Measurements from ENCODE around the gene ERRFI1. TPM values are rescaled to one million over a fixed set of nuclear protein-coding genes. Genes with fewer than 3 reads are reported as not detected.
"Not testable (repeated sequence)": the region's sequence is repeated elsewhere in the genome, so short reads cannot be mapped to it uniquely, and the experiment has no call there.

The ERRFI1 gene, protein sequence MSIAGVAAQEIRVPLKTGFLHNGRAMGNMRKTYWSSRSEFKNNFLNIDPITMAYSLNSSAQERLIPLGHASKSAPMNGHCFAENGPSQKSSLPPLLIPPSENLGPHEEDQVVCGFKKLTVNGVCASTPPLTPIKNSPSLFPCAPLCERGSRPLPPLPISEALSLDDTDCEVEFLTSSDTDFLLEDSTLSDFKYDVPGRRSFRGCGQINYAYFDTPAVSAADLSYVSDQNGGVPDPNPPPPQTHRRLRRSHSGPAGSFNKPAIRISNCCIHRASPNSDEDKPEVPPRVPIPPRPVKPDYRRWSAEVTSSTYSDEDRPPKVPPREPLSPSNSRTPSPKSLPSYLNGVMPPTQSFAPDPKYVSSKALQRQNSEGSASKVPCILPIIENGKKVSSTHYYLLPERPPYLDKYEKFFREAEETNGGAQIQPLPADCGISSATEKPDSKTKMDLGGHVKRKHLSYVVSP
- total RNA-seq = 1 to 10 TPM; 1.2 to 1.4 TPM

GRCh38 chr1:8026153-8026975 is at the start of gene ERRFI1:
Gene ERRFI1, minus strand, starts transcription at chr1:8026309. Its CDS starts 10,690 bp downstream, at chr1:8015619.
- H3K36me3 Mint-ChIP-seq = no peaks in the 10 kb centered on the region
- no peaks in the 10 kb centered on the region for H3K9me3 Mint-ChIP-seq
- H3K27me3 Mint-ChIP-seq = peaks cover 36% of the 10 kb centered on the region
- peak within 1 kb of the TSS; percentile 70 for H3K4me3 Mint-ChIP-seq
- DNase-seq = peak; percentile 92
- H3K4me1 Mint-ChIP-seq = peaks cover 11% of the 10 kb centered on the region
- no peak within 1 kb of the TSS for H3K27ac Mint-ChIP-seq

DNA sequence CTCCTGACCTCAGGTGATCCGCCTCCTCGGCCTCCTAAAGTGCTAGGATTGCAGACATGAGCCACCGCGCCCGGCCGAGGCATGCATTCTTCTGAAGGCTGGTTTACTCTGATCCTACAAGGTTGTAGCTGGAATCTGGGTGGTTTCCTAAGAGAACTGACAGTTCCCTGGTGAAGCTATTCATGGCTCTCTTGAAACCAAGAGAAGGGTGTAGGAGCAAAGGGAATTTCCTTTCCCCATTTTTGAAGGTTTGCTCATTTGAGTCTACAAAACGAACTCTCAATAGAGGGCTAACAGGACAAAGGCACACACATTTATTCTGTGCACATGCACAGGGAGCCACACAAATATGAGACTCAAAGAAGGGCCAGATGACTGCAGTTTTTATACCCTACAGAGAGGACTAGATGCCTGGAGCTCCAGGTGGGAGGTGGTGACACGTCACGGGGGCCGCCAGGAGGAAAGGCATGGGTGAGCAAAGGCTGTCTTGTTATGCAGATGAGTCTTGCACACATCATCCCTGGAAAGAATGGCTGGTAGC is 49.5 kb upstream of the ERRFI1 start:
- H3K9me3 Mint-ChIP-seq = no peaks in the 10 kb centered on the region
- no peak overlapping the region for H3K27ac Mint-ChIP-seq
- H3K4me3 Mint-ChIP-seq = no peak overlapping the region
- H3K27me3 Mint-ChIP-seq = peaks cover 3% of the 10 kb centered on the region
- no peaks in the 10 kb centered on the region for H3K4me1 Mint-ChIP-seq
- no peaks in the 10 kb centered on the region for H3K36me3 Mint-ChIP-seq
- DNase-seq = no peak

DNA sequence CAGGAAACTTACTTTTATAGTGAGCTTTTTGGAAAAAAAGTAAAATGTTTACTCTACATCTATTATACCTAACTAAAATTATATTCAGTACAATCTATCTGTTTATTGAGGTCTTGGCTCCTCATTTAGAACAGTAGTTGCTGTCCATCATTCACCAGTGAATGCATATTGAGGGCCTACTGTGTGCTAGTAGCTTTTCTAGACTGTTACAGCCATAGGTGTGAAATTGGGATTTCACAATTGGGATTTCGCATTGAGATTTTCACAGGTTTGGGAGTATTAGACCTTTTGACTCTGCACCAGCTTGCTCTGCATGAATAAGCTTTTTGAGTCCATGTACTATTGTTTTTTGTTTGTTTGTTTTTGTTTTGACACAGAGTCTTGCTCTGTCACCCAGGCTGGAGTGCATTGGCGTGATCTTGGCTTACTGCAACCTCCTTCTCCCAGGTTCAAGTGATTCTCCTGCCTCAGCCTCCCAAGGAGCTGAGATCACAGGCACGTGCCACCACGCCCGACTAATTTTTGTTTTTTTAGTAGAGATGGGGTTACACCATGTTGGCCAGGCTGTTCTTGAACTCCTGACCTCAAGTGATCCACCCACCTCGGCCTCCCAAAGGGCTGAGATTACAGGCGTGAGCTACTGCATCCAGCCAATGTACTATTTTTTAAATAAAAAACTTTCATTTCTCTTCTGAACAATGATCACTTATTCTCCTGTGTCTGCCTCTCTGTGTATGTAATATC is 47.2 kb upstream of the ERRFI1 start:
- no peak overlapping the region for H3K4me3 Mint-ChIP-seq
- H3K27me3 Mint-ChIP-seq = peaks cover 3% of the 10 kb centered on the region
- no peak overlapping the region for H3K27ac Mint-ChIP-seq
- H3K36me3 Mint-ChIP-seq = no peaks in the 10 kb centered on the region
- DNase-seq = no peak
- H3K4me1 Mint-ChIP-seq = no peaks in the 10 kb centered on the region
- no peaks in the 10 kb centered on the region for H3K9me3 Mint-ChIP-seq

DNA sequence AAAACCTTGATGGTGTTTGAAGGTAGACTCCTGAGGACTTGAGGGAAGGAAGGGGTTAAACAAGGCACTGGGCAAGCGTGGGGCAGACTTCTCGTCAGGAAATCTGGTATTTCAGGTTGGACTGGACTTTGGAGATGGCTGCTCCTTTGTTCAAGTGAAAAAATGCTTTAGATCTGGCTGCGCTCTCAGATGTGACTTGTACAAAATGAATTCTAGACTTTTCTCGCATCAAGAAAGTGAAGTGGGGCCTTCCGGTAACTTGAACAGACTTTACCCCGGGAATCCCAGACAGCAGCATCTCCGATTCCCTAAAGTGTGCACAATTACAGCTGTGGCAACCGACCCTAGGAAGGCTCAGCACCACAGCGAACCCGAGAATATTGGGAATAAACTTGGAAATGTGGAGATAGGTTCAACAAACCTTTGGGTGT is 44.3 kb upstream of the ERRFI1 start:
- Mint-ChIP-seq H3K36me3 (no peaks in the 10 kb centered on the region), H3K27me3 (peaks cover under 1% of the 10 kb centered on the region), H3K4me1 (no peaks in the 10 kb centered on the region), H3K9me3 (no peaks in the 10 kb centered on the region), H3K27ac (no peak overlapping the region), H3K4me3 (no peak overlapping the region)
- DNase-seq = no peak

- not testable (repeated sequence) for H3K9me3 Mint-ChIP-seq, DNase-seq, H3K27ac Mint-ChIP-seq, H3K4me1 Mint-ChIP-seq, H3K27me3 Mint-ChIP-seq, H3K36me3 Mint-ChIP-seq, H3K4me3 Mint-ChIP-seq
Measured at GRCh38 chr1:8069614-8070320, 43.7 kb upstream of the ERRFI1 start.

GRCh38 chr1:8065369-8065768 is 39.3 kb upstream of the ERRFI1 start:
- Mint-ChIP-seq H3K9me3 (no peaks in the 10 kb centered on the region), H3K27me3 (peaks cover 7% of the 10 kb centered on the region), H3K36me3 (no peaks in the 10 kb centered on the region)

DNA sequence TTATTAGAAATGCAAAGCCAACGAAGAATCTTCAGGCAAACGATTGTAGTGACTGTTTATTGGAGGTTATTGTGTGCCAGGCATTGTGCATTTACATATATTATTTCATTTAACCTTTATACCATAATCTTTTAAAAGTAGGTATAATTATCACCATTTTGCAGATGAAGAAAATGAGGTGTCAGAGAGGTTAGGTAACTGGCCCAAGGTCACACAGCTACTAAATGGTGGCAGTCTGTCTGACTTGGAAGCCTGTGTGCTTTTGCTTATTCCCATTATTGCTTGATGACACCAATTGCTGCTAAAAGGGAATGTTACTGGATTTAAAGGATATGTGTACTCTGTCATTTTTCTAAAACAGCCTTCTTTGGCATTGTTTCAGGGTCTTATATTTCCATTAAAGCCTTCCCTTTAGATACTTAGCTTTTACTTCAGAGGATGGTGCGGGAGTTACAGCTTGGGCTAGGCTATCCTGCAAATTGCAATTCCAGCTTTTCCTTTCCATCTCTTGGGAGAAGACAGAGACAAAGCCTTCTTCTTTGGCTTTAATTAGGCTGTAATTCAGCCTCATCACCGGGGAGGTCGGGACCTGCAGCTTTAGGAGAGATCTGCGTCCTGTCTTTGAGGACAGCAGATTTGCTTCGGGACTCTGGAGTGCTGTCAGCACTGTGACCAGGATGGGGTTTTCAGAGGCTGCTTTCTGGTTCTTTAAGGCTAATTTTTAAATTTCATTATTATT is 37.4 kb upstream of the ERRFI1 start:
- H3K4me1 Mint-ChIP-seq = no peaks in the 10 kb centered on the region
- H3K9me3 Mint-ChIP-seq = no peaks in the 10 kb centered on the region
- no peak overlapping the region for H3K27ac Mint-ChIP-seq
- no peaks in the 10 kb centered on the region for H3K36me3 Mint-ChIP-seq
- no peak for DNase-seq
- H3K27me3 Mint-ChIP-seq = peaks cover 7% of the 10 kb centered on the region
- H3K4me3 Mint-ChIP-seq = no peak overlapping the region

More at GRCh38 chr1:8065369-8065768, 39.3 kb upstream of the ERRFI1 start:
- Mint-ChIP-seq H3K27ac (no peak overlapping the region), H3K4me3 (no peak overlapping the region), H3K4me1 (no peaks in the 10 kb centered on the region)
- DNase-seq = no peak

DNA sequence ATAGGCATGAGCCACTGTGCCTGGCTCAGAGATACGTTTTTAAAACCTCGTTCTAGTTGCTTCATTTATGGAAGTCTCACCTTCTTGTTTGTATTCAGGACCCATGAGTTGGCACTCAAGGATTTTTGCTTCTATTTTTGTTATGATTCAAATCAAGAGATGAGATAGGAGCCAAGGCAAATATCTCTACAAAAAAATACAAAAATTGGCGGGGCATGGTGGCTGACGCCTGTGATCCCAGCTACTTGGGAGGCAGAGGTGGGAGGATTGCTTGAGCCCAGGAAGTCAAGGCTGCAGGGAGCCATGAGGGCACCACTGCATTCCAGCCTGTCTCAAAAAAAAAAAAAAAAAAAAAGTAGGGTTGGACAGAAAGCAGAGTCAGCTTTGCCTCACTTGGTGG is 36.8 kb upstream of the ERRFI1 start:
- no peak overlapping the region for H3K4me3 Mint-ChIP-seq
- no peaks in the 10 kb centered on the region for H3K9me3 Mint-ChIP-seq
- no peak for DNase-seq
- no peak overlapping the region for H3K27ac Mint-ChIP-seq
- H3K4me1 Mint-ChIP-seq = no peaks in the 10 kb centered on the region
- no peaks in the 10 kb centered on the region for H3K36me3 Mint-ChIP-seq
- H3K27me3 Mint-ChIP-seq = peaks cover 9% of the 10 kb centered on the region

DNA sequence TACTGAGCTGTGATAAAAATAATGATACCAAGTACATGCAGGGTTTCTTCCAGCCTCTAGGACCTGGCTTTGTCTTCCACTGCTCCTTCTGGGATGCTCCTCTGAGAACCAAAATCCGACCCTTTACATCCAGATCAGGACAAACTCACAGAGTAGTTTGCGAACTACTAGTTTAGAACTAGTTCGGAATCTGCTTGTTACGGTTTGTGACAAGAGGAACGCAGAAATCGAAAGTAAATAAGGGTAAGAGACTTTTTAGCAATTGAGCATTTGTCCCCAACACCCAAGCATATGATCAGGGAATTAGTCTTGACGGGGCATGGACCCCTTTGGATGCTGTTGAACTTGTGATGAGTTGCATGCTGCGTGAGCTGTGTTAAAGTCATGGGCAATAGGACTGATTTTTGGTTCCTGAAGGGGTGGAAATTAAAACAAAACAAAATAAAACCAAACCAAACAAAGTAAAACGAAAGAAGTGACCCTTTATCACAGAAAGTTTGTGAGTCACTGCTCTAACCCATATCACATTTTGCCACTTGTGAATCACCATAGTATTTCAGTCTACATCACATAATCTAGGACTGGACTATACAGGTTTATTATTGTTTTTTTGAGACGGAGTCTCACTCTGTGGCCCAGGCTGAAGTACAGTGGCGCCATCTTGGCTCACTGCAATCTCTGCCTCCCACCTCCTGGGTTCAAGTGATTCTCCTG is 35.7 kb upstream of the ERRFI1 start:
- Mint-ChIP-seq H3K27me3 (peaks cover 10% of the 10 kb centered on the region), H3K27ac (no peak overlapping the region), H3K4me3 (no peak overlapping the region), H3K36me3 (no peaks in the 10 kb centered on the region), H3K9me3 (no peaks in the 10 kb centered on the region), H3K4me1 (no peaks in the 10 kb centered on the region)
- no peak for DNase-seq

GRCh38 chr1:8061210-8061609 is 35.1 kb upstream of the ERRFI1 start:
- Mint-ChIP-seq H3K27me3 (peaks cover 14% of the 10 kb centered on the region), H3K9me3 (no peaks in the 10 kb centered on the region), H3K36me3 (no peaks in the 10 kb centered on the region), H3K4me1 (no peaks in the 10 kb centered on the region), H3K4me3 (no peak overlapping the region), H3K27ac (no peak overlapping the region)
- DNase-seq = no peak

- Mint-ChIP-seq H3K9me3 (no peaks in the 10 kb centered on the region), H3K27me3 (peaks cover 11% of the 10 kb centered on the region), H3K27ac (no peak overlapping the region), H3K4me1 (no peaks in the 10 kb centered on the region), H3K4me3 (no peak overlapping the region), H3K36me3 (no peaks in the 10 kb centered on the region)
- no peak for DNase-seq
Measured at GRCh38 chr1:8059161-8059622, 33.1 kb upstream of the ERRFI1 start.

- not testable (repeated sequence) for H3K27ac Mint-ChIP-seq, H3K4me1 Mint-ChIP-seq, DNase-seq, H3K9me3 Mint-ChIP-seq, H3K4me3 Mint-ChIP-seq, H3K36me3 Mint-ChIP-seq
- H3K27me3 Mint-ChIP-seq = peaks cover 11% of the 10 kb centered on the region
Measured at GRCh38 chr1:8057779-8058178, 31.7 kb upstream of the ERRFI1 start.

- Mint-ChIP-seq H3K4me1 (no peaks in the 10 kb centered on the region), H3K4me3 (no peak overlapping the region), H3K27ac (no peak overlapping the region), H3K27me3 (peaks cover 7% of the 10 kb centered on the region), H3K36me3 (no peaks in the 10 kb centered on the region), H3K9me3 (no peaks in the 10 kb centered on the region)
- DNase-seq = no peak
Measured at GRCh38 chr1:8055973-8056372, 29.9 kb upstream of the ERRFI1 start.

Measured in activated naive CD8-positive, alpha-beta T cell treated with anti-CD3 and anti-CD28 coated beads for 36 hours (primary cell).